ENCODE results near the gene CRADD.

CRADD gene

DNA sequence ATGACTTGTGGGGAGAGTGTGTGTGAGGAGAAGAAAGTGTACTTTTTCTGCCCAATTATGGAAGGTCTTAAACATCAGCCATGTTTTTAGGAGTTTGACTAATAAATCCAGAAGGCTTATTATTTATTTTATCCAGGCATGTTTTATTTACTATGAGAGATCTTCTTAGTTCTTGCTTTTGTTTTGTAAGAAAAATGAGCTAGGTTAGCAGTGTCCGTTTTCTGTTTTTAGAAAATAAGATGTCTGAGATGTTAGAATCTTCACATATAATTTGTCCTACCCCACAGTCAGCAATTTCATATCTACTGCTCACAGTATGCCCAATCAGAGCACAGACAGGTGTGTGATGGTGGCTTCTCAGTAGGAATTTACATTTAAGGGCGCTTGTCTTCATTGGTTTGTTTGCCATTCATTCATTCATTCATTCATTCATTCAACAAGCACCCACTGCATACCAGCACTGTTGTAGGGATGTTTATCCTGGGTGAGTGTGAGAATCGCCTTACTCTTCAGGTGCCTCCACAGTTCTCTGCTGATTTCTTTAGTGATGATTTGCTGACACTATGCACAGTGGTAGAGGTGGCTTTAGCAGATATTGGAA lies 83.2 kb downstream of the CRADD start:
- H3K4me3 Mint-ChIP-seq = no peak overlapping the region
- H3K27ac Mint-ChIP-seq = no peak overlapping the region
- H3K4me1 Mint-ChIP-seq = peaks cover 27% of the 10 kb centered on the region
- H3K36me3 Mint-ChIP-seq (ENCODE audit: low read depth) = no peaks in the 10 kb centered on the region
- ATAC-seq (no peak), DNase-seq (no peak)
- no peaks in the 10 kb centered on the region for H3K9me3 Mint-ChIP-seq
- no peaks in the 10 kb centered on the region for H3K27me3 Mint-ChIP-seq

DNA sequence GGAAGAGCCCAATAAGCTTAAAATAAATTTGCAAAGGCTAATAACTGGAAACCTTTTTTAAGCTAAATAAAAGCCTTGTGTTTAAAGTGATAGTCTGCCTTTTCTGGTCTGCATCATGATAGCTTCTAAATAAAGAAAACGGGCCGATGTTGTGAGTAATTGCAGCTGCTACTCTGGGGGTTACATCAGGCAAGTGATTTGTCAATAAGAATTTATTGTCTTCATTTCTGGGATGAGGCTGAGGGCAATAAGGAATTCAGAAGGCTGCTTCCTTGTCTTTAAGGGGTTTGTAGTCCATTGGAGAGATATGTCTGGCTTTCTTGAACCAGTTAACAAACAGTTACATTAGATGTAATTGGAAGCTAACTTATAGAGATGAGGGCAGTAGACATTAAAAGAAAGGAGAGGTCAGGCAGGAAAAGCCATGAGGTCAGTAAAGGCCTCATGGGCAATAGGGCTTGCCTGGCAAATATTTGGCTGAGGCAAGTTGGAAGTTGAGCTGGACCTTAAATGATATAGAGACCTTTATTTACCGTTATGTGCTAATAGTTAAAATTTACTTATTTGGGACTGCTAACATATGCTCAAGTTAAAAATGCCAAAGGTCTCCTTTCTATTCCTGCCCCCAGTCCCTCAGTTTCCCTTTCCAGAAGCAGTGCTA lies 85.0 kb downstream of the CRADD start:
- H3K4me1 Mint-ChIP-seq = peaks cover 35% of the 10 kb centered on the region
- DNase-seq (no peak), ATAC-seq (no peak)
- H3K36me3 Mint-ChIP-seq (ENCODE audit: low read depth) = no peaks in the 10 kb centered on the region
- no peaks in the 10 kb centered on the region for H3K27me3 Mint-ChIP-seq
- no peak overlapping the region for H3K27ac Mint-ChIP-seq
- H3K9me3 Mint-ChIP-seq = no peaks in the 10 kb centered on the region
- no peak overlapping the region for H3K4me3 Mint-ChIP-seq

DNA sequence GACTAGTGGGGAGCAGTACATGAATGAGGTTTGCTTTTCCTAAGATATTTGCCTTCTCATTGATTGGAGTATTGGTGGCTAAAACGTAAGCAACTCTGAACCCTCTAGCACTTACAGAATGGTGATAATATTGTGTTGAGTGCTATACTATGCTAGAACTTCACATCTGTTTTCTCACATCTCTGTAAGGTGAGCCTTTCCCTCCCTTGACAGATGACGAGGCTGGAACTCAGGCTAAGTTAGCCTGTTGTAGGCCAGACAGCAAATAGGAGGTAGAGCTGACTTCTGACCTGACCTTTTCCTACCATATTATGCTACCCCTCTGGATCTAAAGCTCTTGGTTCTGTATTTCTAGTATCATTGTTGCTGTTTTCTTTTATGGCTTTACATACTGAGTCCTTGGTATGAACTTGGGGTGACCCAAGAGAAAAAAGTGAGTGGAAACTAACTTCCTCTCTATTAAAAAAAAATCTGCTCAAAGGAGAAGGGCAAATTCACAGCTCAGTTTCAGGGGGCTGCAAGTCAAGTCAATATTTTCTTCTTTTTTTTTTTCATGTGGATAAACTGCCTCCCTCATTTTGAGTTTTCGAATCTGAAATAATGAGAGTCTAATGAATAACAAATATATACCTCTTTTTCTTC lies 85.9 kb downstream of the CRADD start:
- H3K4me3 Mint-ChIP-seq = no peak overlapping the region
- H3K9me3 Mint-ChIP-seq = no peaks in the 10 kb centered on the region
- ATAC-seq = no peak
- no peaks in the 10 kb centered on the region for H3K27me3 Mint-ChIP-seq
- H3K36me3 Mint-ChIP-seq (ENCODE audit: low read depth) = no peaks in the 10 kb centered on the region
- no peak for DNase-seq
- no peak overlapping the region for H3K27ac Mint-ChIP-seq
- H3K4me1 Mint-ChIP-seq = peaks cover 38% of the 10 kb centered on the region

DNA sequence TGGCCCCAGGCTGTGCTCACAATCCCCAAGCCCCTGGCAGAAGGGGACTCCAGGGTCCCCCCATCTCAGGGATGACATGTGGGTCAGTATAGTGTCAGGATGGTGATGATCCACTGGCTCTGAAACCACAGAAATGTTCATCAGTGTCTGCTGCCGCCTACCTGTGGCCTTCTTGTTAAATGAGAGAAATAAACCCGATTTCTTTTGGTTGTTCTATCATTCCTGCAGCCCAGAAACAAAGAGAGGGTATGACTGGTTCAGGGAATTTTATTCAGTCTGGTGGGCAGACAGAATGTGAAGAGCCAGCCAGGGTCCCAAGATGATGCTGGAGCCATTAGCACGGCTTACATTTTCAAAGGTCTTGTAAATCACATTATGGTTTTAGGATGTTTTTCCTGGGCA lies 86.6 kb downstream of the CRADD start:
- Mint-ChIP-seq H3K27me3 (no peaks in the 10 kb centered on the region), H3K36me3 (ENCODE audit: low read depth) (no peaks in the 10 kb centered on the region), H3K9me3 (no peaks in the 10 kb centered on the region), H3K4me3 (no peak overlapping the region), H3K4me1 (peaks cover 42% of the 10 kb centered on the region), H3K27ac (no peak overlapping the region)
- DNase-seq (no peak), ATAC-seq (no peak)

DNA sequence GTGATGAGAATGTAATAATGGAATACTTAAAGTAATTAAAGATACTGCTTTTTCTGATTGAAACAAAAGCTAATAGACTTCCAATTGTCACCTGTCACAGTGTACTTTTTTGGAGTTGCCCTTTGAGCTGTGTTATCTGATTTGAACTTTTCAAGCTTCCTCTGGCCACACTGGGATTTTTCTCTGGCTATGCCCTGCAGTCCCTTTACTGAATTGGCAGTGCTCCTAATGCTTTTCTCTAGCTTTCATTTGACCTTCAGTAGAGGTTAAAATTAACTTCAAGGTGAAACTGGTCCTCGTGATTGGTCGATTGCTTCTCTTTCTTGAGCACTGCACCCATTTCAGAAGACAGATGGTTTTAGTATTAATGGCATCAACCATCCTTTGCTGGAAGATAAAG lies 89.2 kb downstream of the CRADD start:
- Mint-ChIP-seq H3K36me3 (ENCODE audit: low read depth) (no peaks in the 10 kb centered on the region), H3K9me3 (peaks cover under 1% of the 10 kb centered on the region), H3K27me3 (no peaks in the 10 kb centered on the region), H3K4me1 (peaks cover 33% of the 10 kb centered on the region), H3K4me3 (no peak overlapping the region), H3K27ac (no peak overlapping the region)
- no peak for ATAC-seq
- DNase-seq = no peak

DNA sequence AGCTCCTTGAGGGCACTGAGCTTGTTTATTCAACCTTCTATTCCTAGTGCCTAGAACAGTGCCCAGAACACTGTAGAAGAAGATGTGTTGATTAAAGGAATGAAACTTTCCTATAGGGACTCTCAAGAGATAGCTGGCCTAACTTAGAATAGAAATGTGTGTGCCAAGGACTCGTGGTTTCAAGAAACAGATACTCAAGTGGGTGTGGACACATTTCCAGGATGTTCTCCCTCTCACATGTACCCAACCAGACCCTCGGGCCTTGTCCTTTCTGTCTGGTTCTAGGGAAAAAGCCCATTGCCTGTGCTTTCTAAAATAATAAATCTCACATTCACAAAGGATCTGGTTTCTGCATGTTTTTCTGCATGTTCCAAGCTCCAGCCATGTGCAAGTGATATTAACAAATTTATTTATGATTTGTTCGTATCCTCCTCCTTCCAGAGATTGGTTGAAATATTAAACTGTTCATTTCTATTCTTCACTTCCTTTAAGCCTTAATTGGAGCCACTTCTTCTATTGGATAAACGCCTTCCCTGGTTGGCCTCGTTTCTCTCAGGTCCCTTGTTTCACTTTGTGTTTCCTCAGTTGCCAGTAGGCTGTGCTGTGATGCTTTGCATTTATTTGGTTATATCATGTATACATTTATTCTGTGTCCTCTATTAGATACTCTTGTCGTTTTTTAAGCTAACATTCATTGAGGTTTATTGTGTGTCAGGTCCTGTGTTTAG lies 89.8 kb downstream of the CRADD start:
- H3K27me3 Mint-ChIP-seq = no peaks in the 10 kb centered on the region
- ATAC-seq = peak; percentile 65

DNA sequence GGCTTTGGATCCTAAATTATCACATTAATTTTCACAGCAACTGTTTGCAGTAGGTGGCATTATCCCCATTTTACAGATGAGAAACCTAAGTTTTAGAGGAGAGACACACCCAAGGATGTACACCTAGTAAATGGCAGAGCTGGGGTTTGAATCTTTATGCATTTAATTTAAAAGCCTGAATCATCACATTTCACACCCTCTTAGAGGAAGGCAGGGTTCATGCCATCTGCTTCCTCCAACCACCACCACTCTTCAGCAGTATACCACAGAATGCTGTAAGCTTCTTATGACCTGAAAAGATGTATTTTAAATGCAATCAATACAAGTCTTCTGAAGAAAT lies 90.3 kb downstream of the CRADD start:
- ATAC-seq = peak; percentile 52
- no peak overlapping the region for H3K27ac Mint-ChIP-seq
- peak overlapping the region; percentile 16 for H3K4me3 Mint-ChIP-seq

More for the DNA sequence above, 89.8 kb downstream of the CRADD start:
- Mint-ChIP-seq H3K9me3 (peaks cover 4% of the 10 kb centered on the region), H3K4me3 (peak overlapping the region; percentile 16), H3K27ac (no peak overlapping the region), H3K4me1 (peaks cover 37% of the 10 kb centered on the region), H3K36me3 (ENCODE audit: low read depth) (no peaks in the 10 kb centered on the region)
- DNase-seq = peak; percentile 18

DNA sequence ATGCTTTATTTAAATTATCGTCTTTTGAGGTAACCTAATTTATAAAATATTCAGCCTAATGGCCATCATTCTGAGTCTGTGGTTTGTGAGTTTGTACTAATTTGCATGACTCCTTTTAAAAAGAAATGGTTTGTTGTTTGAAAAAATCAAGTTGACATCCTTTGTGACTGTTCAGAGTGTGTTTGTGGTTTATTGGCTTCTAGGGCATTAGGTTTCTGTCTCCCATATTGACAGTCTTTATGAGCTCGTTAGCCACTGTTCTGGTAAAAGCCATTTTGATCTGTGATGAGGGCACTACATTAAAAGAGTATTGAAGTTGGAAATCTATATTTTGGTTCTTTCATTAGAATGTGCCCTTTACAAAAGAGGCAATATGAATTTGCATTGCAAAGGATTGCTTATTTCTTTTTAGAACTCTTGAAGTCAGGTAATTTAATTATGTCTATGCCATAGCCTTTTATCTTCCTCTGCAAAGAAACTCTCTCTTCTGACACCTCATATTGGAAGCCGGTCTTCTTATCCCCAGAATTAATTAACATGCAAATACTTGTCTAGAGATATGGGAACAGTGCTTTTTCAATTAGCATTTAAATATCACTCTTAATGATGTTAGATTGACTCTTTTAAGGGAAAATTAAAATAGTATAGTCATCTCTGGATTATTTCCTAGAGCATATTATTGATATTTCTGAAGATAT lies 95.0 kb downstream of the CRADD start:
- H3K4me1 Mint-ChIP-seq = peaks cover 42% of the 10 kb centered on the region
- no peak for DNase-seq
- H3K27ac Mint-ChIP-seq = no peak overlapping the region

More for the DNA sequence above, 90.3 kb downstream of the CRADD start:
- Mint-ChIP-seq H3K4me1 (peaks cover 42% of the 10 kb centered on the region), H3K36me3 (ENCODE audit: low read depth) (no peaks in the 10 kb centered on the region), H3K27me3 (no peaks in the 10 kb centered on the region), H3K9me3 (peaks cover 4% of the 10 kb centered on the region)
- no peak for DNase-seq

DNA sequence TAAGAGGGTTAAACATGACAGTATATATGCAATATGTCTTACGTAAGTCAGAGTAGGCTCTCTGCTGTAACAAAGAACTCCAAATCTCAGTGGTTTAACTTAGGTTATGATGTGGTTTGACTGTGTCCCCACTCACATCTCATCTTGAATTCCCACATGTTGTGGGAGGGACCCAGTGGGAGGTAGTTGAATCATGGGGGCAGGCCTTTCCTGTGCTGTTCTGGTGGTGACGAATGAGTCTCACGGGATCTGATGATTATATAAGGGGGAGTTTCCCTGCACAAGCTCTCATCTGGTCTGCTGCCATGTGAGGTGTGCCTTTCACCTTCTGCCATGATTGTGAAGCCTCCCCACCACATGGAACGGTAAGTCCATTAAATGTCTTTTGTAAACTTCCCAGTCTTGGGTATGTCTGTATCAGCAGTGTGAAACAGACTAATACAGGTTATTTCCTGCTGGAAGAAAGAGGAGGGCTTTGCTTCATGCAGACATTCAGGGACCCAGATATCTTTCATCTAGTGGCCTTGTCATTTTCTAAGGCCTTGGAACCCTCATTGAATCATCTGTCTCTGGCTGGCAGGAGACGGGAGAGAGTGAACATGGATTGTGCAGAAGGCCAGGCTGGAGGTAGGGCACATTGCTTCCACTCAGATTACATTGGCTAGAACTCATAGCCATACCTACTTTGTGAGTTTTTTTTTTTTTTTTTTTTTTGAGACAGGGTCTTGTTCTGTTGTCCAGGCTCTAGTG lies 96.1 kb downstream of the CRADD start:
- peaks cover 17% of the 10 kb centered on the region for H3K36me3 Mint-ChIP-seq (ENCODE audit: low read depth)
- H3K9me3 Mint-ChIP-seq = peaks cover 17% of the 10 kb centered on the region
- peak overlapping the region; percentile 75 for H3K27ac Mint-ChIP-seq
- no peaks in the 10 kb centered on the region for H3K27me3 Mint-ChIP-seq
- ATAC-seq (peak; percentile 86), DNase-seq (peak; percentile 46)
- H3K4me1 Mint-ChIP-seq = peaks cover 35% of the 10 kb centered on the region
- H3K4me3 Mint-ChIP-seq = no peak overlapping the region

More for the DNA sequence above, 95.0 kb downstream of the CRADD start:
- H3K27me3 Mint-ChIP-seq = no peaks in the 10 kb centered on the region
- no peak for ATAC-seq
- no peak overlapping the region for H3K4me3 Mint-ChIP-seq
- H3K36me3 Mint-ChIP-seq (ENCODE audit: low read depth) = peaks cover 14% of the 10 kb centered on the region
- peaks cover 17% of the 10 kb centered on the region for H3K9me3 Mint-ChIP-seq

DNA sequence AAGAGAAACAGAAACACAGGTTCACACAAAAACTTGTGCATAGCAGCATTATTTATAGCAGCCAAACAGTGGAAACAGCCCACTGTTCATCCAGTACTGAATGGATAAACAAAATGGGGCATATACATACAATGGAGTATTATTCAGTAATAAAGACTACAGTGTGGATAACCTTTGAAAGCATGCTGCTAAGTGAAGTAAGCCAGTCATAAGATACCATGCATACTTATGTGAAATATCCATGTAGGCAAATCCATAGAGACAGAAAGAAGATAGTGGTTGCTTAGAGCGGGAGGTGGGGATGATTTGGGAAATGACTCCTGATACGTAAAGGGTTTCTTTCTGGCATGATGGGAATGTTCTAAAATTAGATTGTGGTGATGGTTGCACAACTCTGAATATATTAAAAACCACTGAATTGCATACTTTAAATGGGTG lies 99.4 kb downstream of the CRADD start:
- Mint-ChIP-seq H3K27ac (no peak overlapping the region), H3K9me3 (peaks cover 26% of the 10 kb centered on the region), H3K36me3 (ENCODE audit: low read depth) (peaks cover 30% of the 10 kb centered on the region), H3K4me1 (peaks cover 57% of the 10 kb centered on the region), H3K4me3 (no peak overlapping the region), H3K27me3 (no peaks in the 10 kb centered on the region)
- ATAC-seq (no peak), DNase-seq (no peak)

DNA sequence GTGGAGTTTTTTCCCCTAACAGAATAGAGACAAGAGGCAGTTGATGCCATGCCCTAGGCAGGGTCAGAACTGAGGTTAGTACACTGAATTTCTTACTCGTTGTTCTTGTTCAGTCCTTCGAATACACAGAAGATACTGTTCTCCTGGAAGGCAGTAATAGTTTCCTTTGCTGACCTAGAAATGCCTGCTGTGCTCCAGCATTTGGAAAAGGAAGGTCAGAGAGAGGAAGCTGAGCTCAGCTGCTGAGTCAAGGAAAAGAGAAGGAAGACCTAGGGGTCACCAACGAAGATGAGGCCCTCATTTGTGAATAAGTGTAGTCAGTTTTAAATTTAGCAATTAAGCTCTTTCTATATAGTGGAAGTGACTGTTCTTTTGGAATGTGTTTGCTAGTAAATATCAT lies 100.1 kb downstream of the CRADD start:
- no peak for DNase-seq
- H3K4me1 Mint-ChIP-seq = peaks cover 53% of the 10 kb centered on the region

DNA sequence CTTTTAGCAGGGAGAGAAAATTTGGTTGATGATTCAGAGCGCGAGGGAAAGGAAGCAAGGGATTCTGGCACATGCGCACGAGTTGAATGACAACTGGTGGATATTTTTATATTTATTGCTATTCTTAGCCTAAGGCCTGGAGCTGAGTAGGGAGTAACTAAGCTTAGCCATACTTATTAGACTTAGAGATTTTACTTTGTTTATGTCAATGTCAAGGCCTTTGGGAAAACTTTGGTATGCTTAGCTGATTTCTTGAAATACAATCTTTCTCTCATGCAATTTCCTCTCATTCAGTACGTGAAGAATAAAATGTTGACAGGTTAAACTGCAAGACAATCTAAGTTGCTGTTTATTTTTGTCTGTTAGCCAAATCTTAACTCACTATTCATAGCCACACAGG lies 101.1 kb downstream of the CRADD start:
- DNase-seq = no peak
- Mint-ChIP-seq H3K27me3 (no peaks in the 10 kb centered on the region), H3K27ac (no peak overlapping the region), H3K36me3 (ENCODE audit: low read depth) (peaks cover 28% of the 10 kb centered on the region), H3K9me3 (peaks cover 22% of the 10 kb centered on the region), H3K4me1 (peaks cover 51% of the 10 kb centered on the region), H3K4me3 (no peak overlapping the region)
- ATAC-seq = no peak

More for the DNA sequence above, 100.1 kb downstream of the CRADD start:
- peaks cover 30% of the 10 kb centered on the region for H3K36me3 Mint-ChIP-seq (ENCODE audit: low read depth)
- no peak overlapping the region for H3K4me3 Mint-ChIP-seq
- peaks cover 26% of the 10 kb centered on the region for H3K9me3 Mint-ChIP-seq
- ATAC-seq = no peak
- H3K27ac Mint-ChIP-seq = no peak overlapping the region
- H3K27me3 Mint-ChIP-seq = no peaks in the 10 kb centered on the region

DNA sequence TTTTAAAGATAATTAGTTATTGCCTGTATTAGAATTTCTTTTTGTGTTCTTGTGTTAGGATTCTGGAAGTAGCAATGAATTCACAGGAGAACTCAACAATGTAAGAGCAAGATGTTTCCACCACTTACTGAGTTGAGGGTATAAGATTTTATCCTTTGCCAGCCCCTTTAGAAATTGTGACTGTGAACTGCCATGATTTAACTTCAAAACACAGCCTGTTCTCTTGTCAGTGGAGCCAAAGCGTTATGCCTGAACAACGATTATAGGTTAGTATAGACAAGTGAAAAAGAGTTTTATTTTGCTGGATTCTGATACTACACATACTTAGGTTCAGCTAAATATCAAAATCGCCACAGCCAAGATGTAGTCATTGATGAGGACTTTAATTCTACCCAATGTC lies 101.6 kb downstream of the CRADD start:
- DNase-seq (no peak), ATAC-seq (no peak)
- Mint-ChIP-seq H3K27me3 (no peaks in the 10 kb centered on the region), H3K4me3 (no peak overlapping the region), H3K4me1 (peaks cover 51% of the 10 kb centered on the region), H3K27ac (no peak overlapping the region), H3K36me3 (ENCODE audit: low read depth) (peaks cover 25% of the 10 kb centered on the region), H3K9me3 (peaks cover 19% of the 10 kb centered on the region)

Data from activated naive CD8-positive, alpha-beta T cell treated with anti-CD3 and anti-CD28 coated beads, Interleukin-2, amount 50 U/mL, for 24 hours (primary cell).